Gastroesophageal sphincter (tissue), 3 donors: ENCODE results near the gene ACVR1B.

ENCODE experiments used
- CTCF ChIP-seq, 4 experiments: fragments of 200-600 bp in 2 of 4; fragments of 450-650 bp in 2 of 4; sonication (generic) in 1 of 4; IDR thresholded peaks; one replicate each; pipeline ENCODE4 v1.5.1; 2017 to 2019; ENCODE audit warnings: antibody characterized with exemption in 4 of 4, mild to moderate bottlenecking in 2 of 4, moderate library complexity in 2 of 4
- POLR2A ChIP-seq, 2 donors: fragments of 450-650 bp; IDR thresholded peaks; one replicate each; pipeline ENCODE4 v1.6.1; 2017; ENCODE audit warnings: antibody characterized with exemption in 2 of 2, mild to moderate bottlenecking in 2 of 2, moderate library complexity in 1 of 2
- POLR2AphosphoS5 ChIP-seq: sonication (generic); formaldehyde crosslinking; IDR thresholded peaks from one replicate; pipeline ENCODE4 v1.6.1; 2017; ENCODE audit warnings: antibody characterized with exemption

DNA sequence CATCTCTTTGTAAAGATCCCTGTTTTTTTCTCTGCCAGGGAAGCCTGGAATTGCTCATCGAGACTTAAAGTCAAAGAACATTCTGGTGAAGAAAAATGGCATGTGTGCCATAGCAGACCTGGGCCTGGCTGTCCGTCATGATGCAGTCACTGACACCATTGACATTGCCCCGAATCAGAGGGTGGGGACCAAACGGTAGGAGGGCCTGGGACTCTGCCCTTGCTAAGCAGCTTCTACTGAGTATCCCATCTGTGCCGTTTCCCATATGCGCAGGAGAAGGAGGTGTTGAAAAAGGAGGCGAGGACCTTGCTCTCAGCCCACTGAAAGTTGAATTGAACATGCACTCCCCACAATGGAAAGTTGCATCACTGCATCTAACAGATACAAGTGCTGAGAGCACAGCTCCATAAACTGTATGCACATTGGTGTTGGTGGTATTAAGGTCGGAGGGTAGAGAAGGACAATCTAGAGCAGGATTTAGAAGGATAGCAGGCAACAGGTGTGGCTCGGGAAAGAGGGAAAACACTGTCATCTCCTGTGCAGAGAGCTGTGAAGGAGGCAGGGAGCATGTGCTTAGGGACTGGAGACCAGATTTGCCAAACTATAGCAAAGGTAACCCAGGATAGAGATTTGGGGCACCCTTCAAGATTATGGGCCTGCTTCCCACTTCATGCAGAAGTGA is 33.8 kb downstream of the ACVR1B start:
- TF ChIP-seq CTCF (IDR thresholded peaks at IDR 0.05) (no peak), POLR2A (IDR thresholded peaks at IDR 0.05) (no peak), POLR2AphosphoS5 (no peak)
